Panc1 (cell line): ENCODE measurements around the gene DOK6. TPM values are rescaled to one million over a fixed set of nuclear protein-coding genes. Genes with fewer than 3 reads are reported as not detected.

ENCODE experiments used
- ATAC-seq: fragments of 200-7000 bp; cut with Tn5 transposase; 2 replicates; pipeline ENCODE4 v1.9.1; 2020; ENCODE audit warnings: mild to moderate bottlenecking, moderate library complexity
- BruUV-seq: library from RNA; stranded (reverse); fragments of 400-500 nt; replicated peaks from 2 replicates; lab custom pipeline; 2021; lab: Mats Ljungman, UMichigan
- CTCF ChIA-PET: fragments of 300-600 bp; sonication (Branson Sonifier 250); formaldehyde crosslinking; loops from one replicate; lab custom pipeline; 2022; ENCODE audit warnings: antibody characterized with exemption; lab: Charles Lee
- POLR2A ChIA-PET: fragments of 300-600 bp; sonication (Branson Sonifier 250); formaldehyde crosslinking; loops from one replicate; lab custom pipeline; 2022; ENCODE audit warnings: antibody characterized with exemption; lab: Charles Lee
- DNase-seq: peaks from one replicate; pipeline ENCODE4 v3.0.0-alpha.2; 2010; ENCODE audit warnings: low read depth, low spot score
- H3K27ac ChIP-seq: 2 replicates; pipeline ENCODE4 v1.5.1; 2011; ENCODE audit warnings: mild to moderate bottlenecking, low read length, inconsistent platforms
- H3K27me3 ChIP-seq: fragments of 200-500 bp; sonication (Bioruptor generic); 2 replicates; pipeline ENCODE4 v1.6.0; 2014; ENCODE audit warnings: low read length, inconsistent platforms; ENCODE audit not compliant: control insufficient read depth, insufficient read depth
- H3K36me3 ChIP-seq: fragments of 200-500 bp; sonication (Bioruptor generic); 2 replicates; pipeline ENCODE4 v1.5.1; 2014; ENCODE audit warnings: inconsistent platforms, mild to moderate bottlenecking, low read length, moderate library complexity; ENCODE audit not compliant: control insufficient read depth, insufficient read depth
- H3K4me1 ChIP-seq: 2 replicates; pipeline ENCODE4 v1.5.1; 2011; ENCODE audit warnings: inconsistent platforms, mild to moderate bottlenecking, low read length, moderate library complexity; ENCODE audit not compliant: control insufficient read depth, insufficient read depth
- H3K4me3 ChIP-seq, 2 experiments: 2 replicates each; pipeline ENCODE4 v1.5.1; 2011 to 2012; ENCODE audit warnings: low read depth in 2 of 2, low read length in 2 of 2, mild to moderate bottlenecking in 2 of 2, inconsistent platforms in 1 of 2, moderate library complexity in 1 of 2
- H3K9me3 ChIP-seq: fragments of 200-500 bp; sonication (Bioruptor generic); 2 replicates; pipeline ENCODE4 v1.5.1; 2014; ENCODE audit warnings: low read depth, mild to moderate bottlenecking, inconsistent platforms, low read length, moderate library complexity; ENCODE audit not compliant: control insufficient read depth, insufficient read depth
- POLR2AphosphoS5 ChIP-seq: IDR thresholded peaks from 2 replicates; pipeline ENCODE4 v1.6.1; 2012; ENCODE audit warnings: mild to moderate bottlenecking, low read depth, low read length, moderate library complexity
- SIN3A ChIP-seq: IDR thresholded peaks from 2 replicates; pipeline ENCODE4 v1.6.1; 2012; ENCODE audit warnings: low read depth, mild to moderate bottlenecking, low read length, moderate library complexity, borderline replicate concordance; ENCODE audit not compliant: insufficient read depth
- TCF7L2 ChIP-seq: IDR thresholded peaks from 2 replicates; pipeline ENCODE4 v1.6.1; 2011; ENCODE audit warnings: mild to moderate bottlenecking, low read depth, low read length, inconsistent platforms
- in situ Hi-C: cut with HindIII; loops from 2 replicates; pipeline ENCODE4 v1.10.0; 2016; ENCODE audit warnings: low sequenced_read_pairs, low pct_unique_long_range_greater_than_20kb
- intact Hi-C: fragments of 100-400 bp; cut with micrococcal nuclease; formaldehyde crosslinking; loops from one replicate; pipeline ENCODE4 v1.10.0; 2022; ENCODE audit not compliant: unreplicated experiment
- total RNA-seq: library from RNA; stranded (reverse); gene quantifications from one replicate; pipeline ENCODE4 v1.2.1, GENCODE V29; 2021; ENCODE audit not compliant: unreplicated experiment
- TF ChIP-seq, protein P1 (sequence below), 2 experiments: IDR thresholded peaks; 2 replicates each; pipeline ENCODE4 v1.6.1; 2011 to 2012; ENCODE audit warnings: low read depth in 2 of 2, control low read depth in 1 of 2, low read length in 1 of 2, mild to moderate bottlenecking in 1 of 2, moderate library complexity in 1 of 2; ENCODE audit not compliant: insufficient read depth in 1 of 2
- TF ChIP-seq, protein P2 (sequence below): fragments of 450-650 bp; IDR thresholded peaks from 2 replicates; pipeline ENCODE4 v1.5.1; 2017; ENCODE audit warnings: mild to moderate bottlenecking

Gene DOK6
- total RNA-seq, 1 experiment from 2014 or later, result not detected

DNA sequence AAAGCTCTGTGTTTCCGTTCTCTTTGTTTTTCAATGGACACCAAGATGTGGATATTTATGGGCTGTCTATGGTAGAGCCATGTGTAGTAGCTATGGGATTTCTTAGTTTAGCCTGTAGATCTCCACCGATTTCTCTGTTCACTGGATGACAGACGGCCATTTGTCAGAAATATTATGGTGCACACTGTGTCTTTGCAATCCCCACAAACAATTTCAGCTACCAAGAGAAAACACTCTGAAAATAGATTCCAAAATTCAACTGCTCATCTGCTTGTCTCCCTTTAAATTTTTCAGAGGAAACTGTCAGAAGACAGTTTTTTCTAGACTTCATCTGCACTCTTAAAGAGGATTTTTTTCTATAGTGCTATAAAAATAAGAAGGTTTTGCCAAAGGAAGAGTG, 380.2 kb downstream of the DOK6 start:
- BruUV-seq, result no TSS peak
- in situ Hi-C loops (no loop called here), intact Hi-C loops (no loop called here)
- H3K4me1 ChIP-seq, result no peaks in the 10 kb centered on the region
- POLR2A ChIA-PET, result no interaction called here
- ATAC-seq, result no peak
- no peaks in the 10 kb centered on the region for H3K27me3 ChIP-seq
- H3K27ac ChIP-seq, result no peak overlapping the region
- no peak for DNase-seq
- TF ChIP-seq SIN3A (no peak), POLR2AphosphoS5 (no peak)
- H3K36me3 ChIP-seq, result no peaks in the 10 kb centered on the region
- no peak overlapping the region for H3K4me3 ChIP-seq
- no peaks in the 10 kb centered on the region for H3K9me3 ChIP-seq
- CTCF ChIA-PET, result no interaction called here

DNA sequence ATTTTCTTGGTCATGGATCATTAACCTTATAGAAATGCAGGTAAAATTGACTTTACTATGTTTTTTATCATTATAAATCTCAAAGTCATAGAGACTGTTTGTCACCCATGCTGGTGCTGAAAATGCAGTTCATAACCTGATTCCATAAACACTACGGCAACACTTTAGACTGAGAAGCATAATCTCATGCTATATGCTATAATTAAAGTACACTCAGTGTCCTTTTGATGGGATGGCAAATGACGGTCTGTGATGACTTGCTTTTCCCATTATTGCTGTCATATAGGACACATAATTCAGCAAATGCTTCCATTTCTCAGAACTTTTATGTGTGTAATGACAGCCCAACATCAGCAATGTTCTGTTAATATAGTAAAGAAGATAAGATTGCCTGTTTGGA, 384.1 kb downstream of the DOK6 start:
- H3K27me3 ChIP-seq, result no peaks in the 10 kb centered on the region
- CTCF ChIA-PET, result no interaction called here
- H3K4me3 ChIP-seq, result no peak overlapping the region
- POLR2A ChIA-PET, result no interaction called here
- no peaks in the 10 kb centered on the region for H3K9me3 ChIP-seq
- H3K36me3 ChIP-seq, result no peaks in the 10 kb centered on the region
- no peak overlapping the region for H3K27ac ChIP-seq
- no peaks in the 10 kb centered on the region for H3K4me1 ChIP-seq
- ATAC-seq, result no peak
- in situ Hi-C loops (no loop called here), intact Hi-C loops (no loop called here)
- TF ChIP-seq SIN3A, result no peak
- TF ChIP-seq POLR2AphosphoS5, result no peak
- TF ChIP-seq, protein P1, sequence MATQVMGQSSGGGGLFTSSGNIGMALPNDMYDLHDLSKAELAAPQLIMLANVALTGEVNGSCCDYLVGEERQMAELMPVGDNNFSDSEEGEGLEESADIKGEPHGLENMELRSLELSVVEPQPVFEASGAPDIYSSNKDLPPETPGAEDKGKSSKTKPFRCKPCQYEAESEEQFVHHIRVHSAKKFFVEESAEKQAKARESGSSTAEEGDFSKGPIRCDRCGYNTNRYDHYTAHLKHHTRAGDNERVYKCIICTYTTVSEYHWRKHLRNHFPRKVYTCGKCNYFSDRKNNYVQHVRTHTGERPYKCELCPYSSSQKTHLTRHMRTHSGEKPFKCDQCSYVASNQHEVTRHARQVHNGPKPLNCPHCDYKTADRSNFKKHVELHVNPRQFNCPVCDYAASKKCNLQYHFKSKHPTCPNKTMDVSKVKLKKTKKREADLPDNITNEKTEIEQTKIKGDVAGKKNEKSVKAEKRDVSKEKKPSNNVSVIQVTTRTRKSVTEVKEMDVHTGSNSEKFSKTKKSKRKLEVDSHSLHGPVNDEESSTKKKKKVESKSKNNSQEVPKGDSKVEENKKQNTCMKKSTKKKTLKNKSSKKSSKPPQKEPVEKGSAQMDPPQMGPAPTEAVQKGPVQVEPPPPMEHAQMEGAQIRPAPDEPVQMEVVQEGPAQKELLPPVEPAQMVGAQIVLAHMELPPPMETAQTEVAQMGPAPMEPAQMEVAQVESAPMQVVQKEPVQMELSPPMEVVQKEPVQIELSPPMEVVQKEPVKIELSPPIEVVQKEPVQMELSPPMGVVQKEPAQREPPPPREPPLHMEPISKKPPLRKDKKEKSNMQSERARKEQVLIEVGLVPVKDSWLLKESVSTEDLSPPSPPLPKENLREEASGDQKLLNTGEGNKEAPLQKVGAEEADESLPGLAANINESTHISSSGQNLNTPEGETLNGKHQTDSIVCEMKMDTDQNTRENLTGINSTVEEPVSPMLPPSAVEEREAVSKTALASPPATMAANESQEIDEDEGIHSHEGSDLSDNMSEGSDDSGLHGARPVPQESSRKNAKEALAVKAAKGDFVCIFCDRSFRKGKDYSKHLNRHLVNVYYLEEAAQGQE (IDR thresholded peaks at IDR 0.05; ENCODE audit: insufficient read depth in 1 of 2, low read depth in 2 of 2, low read length in 1 of 2), result no peak
- TF ChIP-seq, protein P2, sequence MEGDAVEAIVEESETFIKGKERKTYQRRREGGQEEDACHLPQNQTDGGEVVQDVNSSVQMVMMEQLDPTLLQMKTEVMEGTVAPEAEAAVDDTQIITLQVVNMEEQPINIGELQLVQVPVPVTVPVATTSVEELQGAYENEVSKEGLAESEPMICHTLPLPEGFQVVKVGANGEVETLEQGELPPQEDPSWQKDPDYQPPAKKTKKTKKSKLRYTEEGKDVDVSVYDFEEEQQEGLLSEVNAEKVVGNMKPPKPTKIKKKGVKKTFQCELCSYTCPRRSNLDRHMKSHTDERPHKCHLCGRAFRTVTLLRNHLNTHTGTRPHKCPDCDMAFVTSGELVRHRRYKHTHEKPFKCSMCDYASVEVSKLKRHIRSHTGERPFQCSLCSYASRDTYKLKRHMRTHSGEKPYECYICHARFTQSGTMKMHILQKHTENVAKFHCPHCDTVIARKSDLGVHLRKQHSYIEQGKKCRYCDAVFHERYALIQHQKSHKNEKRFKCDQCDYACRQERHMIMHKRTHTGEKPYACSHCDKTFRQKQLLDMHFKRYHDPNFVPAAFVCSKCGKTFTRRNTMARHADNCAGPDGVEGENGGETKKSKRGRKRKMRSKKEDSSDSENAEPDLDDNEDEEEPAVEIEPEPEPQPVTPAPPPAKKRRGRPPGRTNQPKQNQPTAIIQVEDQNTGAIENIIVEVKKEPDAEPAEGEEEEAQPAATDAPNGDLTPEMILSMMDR, result no peak
- TF ChIP-seq TCF7L2, result no peak
- no peak for DNase-seq
- BruUV-seq, result no TSS peak

DNA sequence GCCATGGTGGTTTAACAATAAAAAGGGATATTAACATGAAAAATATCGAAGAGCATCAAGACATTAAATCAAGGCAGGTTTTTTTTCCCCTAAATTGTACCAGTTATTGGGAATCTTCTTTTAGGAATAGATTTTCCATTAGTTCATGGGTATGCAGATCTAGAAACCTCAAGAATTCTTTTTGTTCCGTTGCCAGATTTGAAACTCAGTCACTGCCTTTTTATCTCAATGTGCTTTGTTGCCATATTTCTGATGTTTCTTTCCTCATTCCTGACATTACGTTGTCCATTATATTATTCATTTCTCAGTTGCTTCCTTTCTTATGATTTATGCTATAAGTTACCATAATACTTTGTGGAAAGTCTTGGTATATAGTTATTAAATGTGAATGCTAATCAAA, 384.8 kb downstream of the DOK6 start:
- no TSS peak for BruUV-seq
- POLR2A ChIA-PET, result no interaction called here
- in situ Hi-C loops, result no loop called here

More for the DNA sequence above, 384.8 kb downstream of the DOK6 start:
- no peaks in the 10 kb centered on the region for H3K27me3 ChIP-seq
- ATAC-seq, result no peak
- no peak overlapping the region for H3K27ac ChIP-seq
- H3K4me3 ChIP-seq, result no peak overlapping the region
- intact Hi-C loops, result no loop called here
- no peak for DNase-seq
- H3K9me3 ChIP-seq, result no peaks in the 10 kb centered on the region
- TF ChIP-seq POLR2AphosphoS5 (no peak), SIN3A (no peak)
- TF ChIP-seq, protein P1 (IDR thresholded peaks at IDR 0.05; ENCODE audit: insufficient read depth in 1 of 2, low read depth in 2 of 2, low read length in 1 of 2), result no peak
- TF ChIP-seq, protein P2, result no peak
- H3K36me3 ChIP-seq, result no peaks in the 10 kb centered on the region
- no peaks in the 10 kb centered on the region for H3K4me1 ChIP-seq
- CTCF ChIA-PET, result no interaction called here
